Spleen (tissue), 11 donors: ENCODE data around the gene CTNNA1. TPM values are rescaled to one million over a fixed set of nuclear protein-coding genes. Genes with fewer than 3 reads are reported as not detected.

Source experiments
- DNase-seq: peaks from one replicate; pipeline ENCODE4 v3.0.0-alpha.2; 2020
- H3K27ac ChIP-seq, 8 donors: fragments of 200-600 bp; sonication (generic) in 7 of 8; 1 replicate in 4 of 8; 2 replicates in 4 of 8; pipeline versions ENCODE4 v1.5.0 to v1.8.0; 2016 to 2021; ENCODE audit warnings: inconsistent platforms in 4 of 8, mild to moderate bottlenecking in 4 of 8, moderate library complexity in 1 of 8
- H3K27me3 ChIP-seq, 7 donors: fragments of 200-600 bp; sonication (generic) in 6 of 7; replicated peaks in 1 of 7; 1 replicate in 4 of 7; 2 replicates in 3 of 7; pipeline versions ENCODE4 v1.5.0 to v1.8.0; 2016 to 2021; ENCODE audit warnings: inconsistent platforms in 3 of 7, mild to moderate bottlenecking in 1 of 7
- H3K36me3 ChIP-seq, 6 donors: fragments of 200-600 bp; sonication (generic) in 5 of 6; 1 replicate in 4 of 6; 2 replicates in 2 of 6; pipeline versions ENCODE4 v1.5.0 to v1.8.0; 2016 to 2021; ENCODE audit warnings: inconsistent platforms in 2 of 6
- H3K4me1 ChIP-seq, 6 donors: fragments of 200-600 bp; sonication (generic) in 5 of 6; 1 replicate in 3 of 6; 2 replicates in 3 of 6; pipeline versions ENCODE4 v1.5.0 to v1.8.0; 2016 to 2021; ENCODE audit warnings: inconsistent platforms in 3 of 6
- H3K4me3 ChIP-seq, 8 donors: fragments of 200-600 bp; sonication (generic) in 7 of 8; 1 replicate in 4 of 8; 2 replicates in 4 of 8; pipeline versions ENCODE4 v1.5.0 to v1.8.0; 2016 to 2021; ENCODE audit warnings: inconsistent platforms in 4 of 8, mild to moderate bottlenecking in 4 of 8, moderate library complexity in 2 of 8
- H3K9me3 ChIP-seq, 8 donors: fragments of 200-600 bp; sonication (generic) in 7 of 8; 1 replicate in 4 of 8; 2 replicates in 4 of 8; pipeline versions ENCODE4 v1.5.0 to v1.8.0; 2016 to 2021; ENCODE audit warnings: inconsistent platforms in 4 of 8
- POLR2A ChIP-seq, 3 donors: fragments of 450-650 bp; IDR thresholded peaks; one replicate each; pipeline ENCODE4 v1.5.1; 2017; ENCODE audit warnings: antibody characterized with exemption in 3 of 3, mild to moderate bottlenecking in 1 of 3
- POLR2AphosphoS5 ChIP-seq, 3 donors: sonication (generic); formaldehyde crosslinking; IDR thresholded peaks; one replicate each; pipeline ENCODE4 v1.5.1; 2017; ENCODE audit warnings: antibody characterized with exemption in 3 of 3
- WGBS, 5 donors: extraction: QIAGEN DNeasy Blood & Tissue Kit in 3 of 5; methylation state at CpG; one replicate each; pipeline versions ENCODE4 v1.1.5 to v1.1.7; 2013 to 2018; 5-methylcytosine and 5-hydroxymethylcytosine counted together
- intact Hi-C: fragments of 100-400 bp; cut with DNase I; formaldehyde crosslinking; loops from one replicate; pipeline ENCODE4 v1.15.0; 2023; ENCODE audit warnings: low total_unique reads
- polyA plus RNA-seq, 3 donors: library from polyadenylated mRNA; stranded (reverse); fragments of 200-250 nt; gene quantifications; one replicate each; pipeline ENCODE4 v1.2.1, GENCODE V29; 2013
- total RNA-seq, 7 donors: library from RNA; depleted of rRNA in 3 of 7; stranded (reverse); fragments of >200 nt in 3 of 7; fragmentation: NEBNext Ultra II Directional in 4 of 7; extraction: Animal tissue kit (Norgen Biotek cat#: 25700) in 4 of 7; gene quantifications; one replicate each; pipeline versions ENCODE4 v1.1.0 to v1.2.1, GENCODE V29; 2016 to 2021
- TF ChIP-seq, protein P1 (sequence below), 11 experiments: fragments of 200-600 bp in 7 of 11; fragments of 450-650 bp in 4 of 11; sonication (generic) in 4 of 11; IDR thresholded peaks in 8 of 11; conservative IDR thresholded peaks in 3 of 11; 1 replicate in 7 of 11; 2 replicates in 4 of 11; pipeline versions ENCODE4 v1.4.0 to v1.8.0; 2016 to 2021; ENCODE audit warnings: antibody characterized with exemption in 11 of 11, inconsistent platforms in 4 of 11, mild to moderate bottlenecking in 1 of 11
- donor health status: healthy with polysubstance abuse.
- donor health status: DM: no; HTN: no; CAD: no; lungs with moderate emphysema.
- donor health status: DM: no; HTN: no; CAD: no.
- donor health status: Bipolar disorder and iron deficiency.
- donor health status: healthy.
- donor health status: DM: no; HTN: no; CAD: no.
- donor health status: DM: yes; HTN: yes; CAD: no.

Gene CTNNA1
- total and polyA plus RNA-seq, 10 donors = 26.7 to 313 (median 186) TPM

DNA sequence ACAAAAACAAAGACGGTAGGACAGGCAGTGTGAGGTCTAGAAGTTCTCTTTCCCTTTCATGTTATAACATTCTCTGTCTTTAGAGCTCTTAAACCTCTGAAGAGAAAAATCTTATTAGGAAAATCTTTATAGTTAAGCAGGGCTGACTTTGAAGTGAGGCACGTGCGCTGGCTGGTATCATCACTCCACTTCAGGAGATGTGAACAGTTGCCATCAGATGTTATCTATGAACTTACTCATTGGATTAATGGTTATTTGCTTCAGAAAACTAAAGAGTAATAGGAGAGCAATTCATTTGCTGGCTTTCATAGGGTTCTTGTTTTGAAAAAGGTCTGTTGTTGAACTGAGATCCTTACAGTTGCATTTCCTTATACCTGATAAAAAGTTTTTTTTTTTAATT is 96.2 kb downstream of the CTNNA1 start:
- no peak for DNase-seq
- intact Hi-C loops = no loop called here
- Histone ChIP-seq H3K4me3 (no peak overlapping the region), H3K4me1 (peaks cover 5 to 64% (median 31%) of the 10 kb centered on the region in 6 donors), H3K9me3 (no peaks in the 10 kb centered on the region), H3K36me3 (no peaks in the 10 kb centered on the region), H3K27ac (no peak overlapping the region), H3K27me3 (no peaks in the 10 kb centered on the region)
- 29 to 67% (median 59%) methylated on average over 3 of the region's 3 CpGs for WGBS, 5 donors
- TF ChIP-seq, protein P1, sequence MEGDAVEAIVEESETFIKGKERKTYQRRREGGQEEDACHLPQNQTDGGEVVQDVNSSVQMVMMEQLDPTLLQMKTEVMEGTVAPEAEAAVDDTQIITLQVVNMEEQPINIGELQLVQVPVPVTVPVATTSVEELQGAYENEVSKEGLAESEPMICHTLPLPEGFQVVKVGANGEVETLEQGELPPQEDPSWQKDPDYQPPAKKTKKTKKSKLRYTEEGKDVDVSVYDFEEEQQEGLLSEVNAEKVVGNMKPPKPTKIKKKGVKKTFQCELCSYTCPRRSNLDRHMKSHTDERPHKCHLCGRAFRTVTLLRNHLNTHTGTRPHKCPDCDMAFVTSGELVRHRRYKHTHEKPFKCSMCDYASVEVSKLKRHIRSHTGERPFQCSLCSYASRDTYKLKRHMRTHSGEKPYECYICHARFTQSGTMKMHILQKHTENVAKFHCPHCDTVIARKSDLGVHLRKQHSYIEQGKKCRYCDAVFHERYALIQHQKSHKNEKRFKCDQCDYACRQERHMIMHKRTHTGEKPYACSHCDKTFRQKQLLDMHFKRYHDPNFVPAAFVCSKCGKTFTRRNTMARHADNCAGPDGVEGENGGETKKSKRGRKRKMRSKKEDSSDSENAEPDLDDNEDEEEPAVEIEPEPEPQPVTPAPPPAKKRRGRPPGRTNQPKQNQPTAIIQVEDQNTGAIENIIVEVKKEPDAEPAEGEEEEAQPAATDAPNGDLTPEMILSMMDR (IDR thresholded peaks at IDR 0.05 in 8 of 11, conservative IDR thresholded peaks at IDR 0.05 in 3 of 11) = no peak
- TF ChIP-seq POLR2AphosphoS5 (IDR thresholded peaks at IDR 0.05) = no peak
- no peak for TF ChIP-seq POLR2A (IDR thresholded peaks at IDR 0.05)

DNA sequence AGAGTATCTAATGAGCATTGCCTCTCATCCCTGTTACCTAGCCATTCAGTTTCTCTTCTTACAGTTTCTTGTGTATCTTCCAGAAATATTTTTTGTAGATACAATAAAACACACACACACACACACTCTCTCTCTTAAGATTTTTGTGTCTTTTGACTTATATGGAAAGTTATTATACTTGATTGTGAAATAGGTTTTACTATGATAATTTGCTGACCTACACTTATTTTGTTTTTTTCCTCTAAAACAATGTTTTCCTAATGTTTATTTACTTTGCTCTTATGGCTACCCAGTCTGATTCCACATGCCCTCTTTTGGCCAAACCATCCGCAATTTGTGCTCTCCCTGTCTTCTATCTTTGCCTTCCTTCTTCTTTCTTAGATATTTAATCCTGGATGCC is 96.7 kb downstream of the CTNNA1 start:
- Histone ChIP-seq H3K4me3 (no peak overlapping the region), H3K4me1 (peaks cover 5 to 64% (median 30%) of the 10 kb centered on the region in 6 donors), H3K27ac (no peak overlapping the region), H3K36me3 (no peaks in the 10 kb centered on the region), H3K9me3 (no peaks in the 10 kb centered on the region), H3K27me3 (no peaks in the 10 kb centered on the region)
- no peak for DNase-seq
- TF ChIP-seq, protein P1 (IDR thresholded peaks at IDR 0.05 in 8 of 11, conservative IDR thresholded peaks at IDR 0.05 in 3 of 11) = no peak
- TF ChIP-seq POLR2AphosphoS5 (IDR thresholded peaks at IDR 0.05) = no peak
- TF ChIP-seq POLR2A (IDR thresholded peaks at IDR 0.05) = no peak
- WGBS, 5 donors = 86 to 98% (median 94%) methylated on average over 1 of the region's 1 CpG
- intact Hi-C loops = no loop called here

DNA sequence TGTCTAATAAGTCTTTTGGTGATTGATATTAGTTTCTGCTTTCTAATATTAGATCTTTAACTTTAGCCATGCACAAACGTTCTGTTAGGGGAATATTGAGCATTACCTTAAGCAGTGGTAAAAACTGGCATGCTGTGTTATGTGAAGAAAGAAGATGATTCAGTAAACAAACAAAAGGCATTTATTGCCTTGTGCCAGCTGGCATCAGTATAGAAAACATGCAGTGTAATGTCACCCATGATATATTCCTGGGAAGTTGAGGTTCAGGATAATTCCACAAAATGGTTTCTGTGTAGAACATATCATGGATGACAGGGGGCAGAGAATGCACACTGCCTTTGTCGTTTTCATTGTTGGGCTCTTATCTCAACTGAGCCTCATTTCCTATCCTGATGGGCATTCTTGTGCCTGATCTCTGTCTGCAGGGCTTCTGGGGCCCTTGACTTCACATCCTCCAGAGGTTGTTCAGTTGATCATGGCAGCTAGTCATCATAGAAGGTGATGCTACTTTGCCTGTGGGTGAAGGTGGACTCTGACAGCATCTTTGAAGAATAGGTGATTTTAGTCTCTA is 97.7 kb downstream of the CTNNA1 start:
- 41 to 64% (median 45%) methylated on average over 2 of the region's 2 CpGs for WGBS, 5 donors

DNA sequence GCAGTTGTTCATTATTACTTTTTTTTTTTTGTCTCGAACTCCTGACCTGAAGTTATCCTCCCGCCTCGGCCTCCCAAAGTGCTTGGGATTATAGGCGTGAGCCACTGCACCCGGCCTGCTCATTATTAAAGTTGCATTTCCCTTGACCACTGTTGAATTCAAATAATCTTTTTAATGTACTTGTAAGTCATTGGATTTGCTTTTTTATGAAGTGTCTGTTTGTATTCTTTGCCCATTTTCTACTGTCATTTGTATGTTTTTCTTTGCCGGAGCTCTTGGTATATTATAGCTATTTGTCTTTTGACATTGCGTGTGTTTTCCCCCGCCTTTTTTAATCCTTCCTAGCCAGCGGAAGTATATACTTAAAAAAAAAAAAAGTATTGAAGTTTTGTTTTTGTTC is 99.9 kb downstream of the CTNNA1 start:
- DNase-seq = no peak
- TF ChIP-seq POLR2A (IDR thresholded peaks at IDR 0.05) (no peak), POLR2AphosphoS5 (IDR thresholded peaks at IDR 0.05) (no peak)
- TF ChIP-seq, protein P1 (IDR thresholded peaks at IDR 0.05 in 8 of 11, conservative IDR thresholded peaks at IDR 0.05 in 3 of 11) = no peak
- Histone ChIP-seq H3K9me3 (no peaks in the 10 kb centered on the region), H3K27me3 (no peaks in the 10 kb centered on the region), H3K27ac (no peak overlapping the region), H3K36me3 (no peaks in the 10 kb centered on the region), H3K4me1 (peaks cover 0 to 46% (median 29%) of the 10 kb centered on the region in 6 donors), H3K4me3 (no peak overlapping the region)
- intact Hi-C loops = no loop called here
- 66 to 78% (median 72%) methylated on average over 9 of the region's 9 CpGs for WGBS, 5 donors

More for the DNA sequence above, 97.7 kb downstream of the CTNNA1 start:
- H3K4me1 ChIP-seq = peaks cover 5 to 57% (median 30%) of the 10 kb centered on the region in 6 donors
- no peak overlapping the region for H3K4me3 ChIP-seq
- TF ChIP-seq POLR2A (IDR thresholded peaks at IDR 0.05) (no peak), POLR2AphosphoS5 (IDR thresholded peaks at IDR 0.05) (peak in 1 of 3 donors; percentile 21)
- TF ChIP-seq, protein P1 (IDR thresholded peaks at IDR 0.05 in 8 of 11, conservative IDR thresholded peaks at IDR 0.05 in 3 of 11) = no peak
- H3K36me3 ChIP-seq = no peaks in the 10 kb centered on the region
- no peaks in the 10 kb centered on the region for H3K9me3 ChIP-seq
- H3K27ac ChIP-seq = no peak overlapping the region
- DNase-seq = no peak
- intact Hi-C loops = no loop called here
- H3K27me3 ChIP-seq = no peaks in the 10 kb centered on the region
